Thyroid gland (tissue), 4 donors: ENCODE results near the gene MOGAT2.

Experiments
- CTCF ChIP-seq, 6 experiments: fragments of 200-600 bp in 3 of 6; fragments of 450-650 bp in 3 of 6; sonication (generic) in 3 of 6; IDR thresholded peaks; one replicate each; pipeline ENCODE4 v1.5.1; 2016 to 2019; ENCODE audit warnings: antibody characterized with exemption in 6 of 6, mild to moderate bottlenecking in 2 of 6, inconsistent platforms in 1 of 6, moderate library complexity in 1 of 6
- POLR2A ChIP-seq, 2 donors: fragments of 450-650 bp; IDR thresholded peaks; one replicate each; pipeline ENCODE4 v1.6.1; 2017; ENCODE audit warnings: antibody characterized with exemption in 2 of 2, mild to moderate bottlenecking in 2 of 2, moderate library complexity in 1 of 2

- TF ChIP-seq CTCF (IDR thresholded peaks at IDR 0.05) (no peak), POLR2A (IDR thresholded peaks at IDR 0.05) (no peak)
These were observed 1.9 kb upstream of the MOGAT2 start for GRCh38 chr11:75715688-75716087.
